H1 (cell line): Measurements from ENCODE around the gene LMBR1. TPM values are rescaled to one million over a fixed set of nuclear protein-coding genes. Genes with fewer than 3 reads are reported as not detected.

Source experiments
- CTCF ChIA-PET: fragments of 300-600 bp; sonication (Branson Sonifier 250); formaldehyde crosslinking; loops from one replicate; lab custom pipeline; 2021; ENCODE audit not compliant: partially characterized antibody; lab: Charles Lee
- POLR2A ChIA-PET: fragments of 300-600 bp; sonication (Branson Sonifier 250); formaldehyde crosslinking; loops from one replicate; lab custom pipeline; 2021; ENCODE audit warnings: inconsistent platforms; ENCODE audit not compliant: partially characterized antibody; lab: Charles Lee
- DNase-seq, 2 experiments: peaks; one replicate each; pipeline versions ENCODE4 v3.0.0 to v3.0.0-alpha.2; 2010 to 2022; ENCODE audit warnings: low spot score in 2 of 2, low read depth in 1 of 2, mixed read lengths in 1 of 2
- FAIRE-seq: peaks from 2 replicates; lab custom pipeline; 2011; peaks lifted over from hg19 to GRCh38; lab: Jason Lieb, UNC
- H2AFZ ChIP-seq: 2 replicates; pipeline ENCODE4 v1.8.1; 2012; ENCODE audit warnings: low read length, inconsistent platforms
- H2AK5ac ChIP-seq: 2 replicates; pipeline ENCODE4 v1.6.1; 2013; ENCODE audit warnings: low read depth, low read length
- H2BK120ac ChIP-seq: replicated peaks from 2 replicates; pipeline ENCODE3; 2013; ENCODE audit warnings: low read depth, low read length, inconsistent platforms
- H2BK12ac ChIP-seq: 2 replicates; pipeline ENCODE4 v1.6.1; 2013; ENCODE audit warnings: low read depth, low read length
- H2BK15ac ChIP-seq: 2 replicates; pipeline ENCODE4 v1.6.1; 2013; ENCODE audit warnings: low read length
- H2BK20ac ChIP-seq: 2 replicates; pipeline ENCODE4 v1.6.1; 2013; ENCODE audit warnings: low read length
- H2BK5ac ChIP-seq: 2 replicates; pipeline ENCODE4 v1.6.1; 2013; ENCODE audit warnings: low read depth, low read length
- H3K14ac ChIP-seq: 2 replicates; pipeline ENCODE4 v1.6.1; 2013; ENCODE audit warnings: inconsistent platforms; ENCODE audit not compliant: insufficient read length
- H3K18ac ChIP-seq: 2 replicates; pipeline ENCODE4 v1.6.1; 2013; ENCODE audit warnings: low read length; ENCODE audit errors: extremely low read depth
- H3K23ac ChIP-seq: 2 replicates; pipeline ENCODE4 v1.6.1; 2013; ENCODE audit warnings: inconsistent platforms; ENCODE audit not compliant: insufficient read length
- H3K23me2 ChIP-seq: 2 replicates; pipeline ENCODE4 v1.6.1; 2013; ENCODE audit warnings: low read depth, low read length
- H3K27ac ChIP-seq: 2 replicates; pipeline ENCODE4 v1.6.1; 2011; ENCODE audit warnings: low read depth, low read length, inconsistent platforms
- H3K27me3 ChIP-seq, 4 experiments: replicated peaks in 1 of 4; 1 replicate in 1 of 4; 2 replicates in 3 of 4; pipeline versions ENCODE4 v1.6.1 to v1.8.1; 2011 to 2013; ENCODE audit warnings: low read length in 3 of 4, mild to moderate bottlenecking in 3 of 4, inconsistent platforms in 2 of 4, mixed read lengths in 2 of 4, moderate library complexity in 1 of 4; ENCODE audit not compliant: control insufficient read depth in 3 of 4, insufficient read depth in 3 of 4; ENCODE audit errors: extremely low read depth in 1 of 4
- H3K36me3 ChIP-seq, 4 experiments: 2 replicates each; pipeline versions ENCODE4 v1.6.1 to v1.8.1; 2011 to 2013; ENCODE audit warnings: mild to moderate bottlenecking in 4 of 4, low read length in 3 of 4, moderate library complexity in 2 of 4, control low read depth in 1 of 4, inconsistent platforms in 1 of 4; ENCODE audit not compliant: insufficient read depth in 4 of 4, control insufficient read depth in 2 of 4
- H3K4ac ChIP-seq: replicated peaks from 2 replicates; pipeline ENCODE3; 2013; ENCODE audit warnings: low read length, low read depth, mixed read lengths, inconsistent platforms; ENCODE audit not compliant: insufficient read length
- H3K4me1 ChIP-seq, 4 experiments: replicated peaks in 1 of 4; 1 replicate in 1 of 4; 2 replicates in 3 of 4; pipeline versions ENCODE4 v1.6.1 to v1.8.1; 2011 to 2013; ENCODE audit warnings: low read length in 3 of 4, inconsistent platforms in 2 of 4, mixed read lengths in 1 of 4; ENCODE audit not compliant: insufficient read depth in 4 of 4, control insufficient read depth in 3 of 4
- H3K4me2 ChIP-seq, 2 experiments: 2 replicates each; pipeline versions ENCODE4 v1.6.1 to v1.8.1; 2011 to 2013; ENCODE audit warnings: low read depth in 2 of 2, low read length in 2 of 2, control low read depth in 1 of 2, inconsistent platforms in 1 of 2, mild to moderate bottlenecking in 1 of 2; ENCODE audit not compliant: insufficient read depth in 1 of 2
- H3K4me3 ChIP-seq, 4 experiments: fragments of 200-600, 300-600 bp in 1 of 4; sonication (generic), shearing (Covaris generic), sonication (Bioruptor Twin) in 1 of 4; 2 replicates each; pipeline versions ENCODE4 v1.5.1 to v1.8.1; 2011 to 2016; ENCODE audit warnings: low read length in 4 of 4, low read depth in 3 of 4, control low read depth in 2 of 4, inconsistent platforms in 2 of 4, mild to moderate bottlenecking in 2 of 4, mixed read lengths in 1 of 4, moderate library complexity in 1 of 4; ENCODE audit not compliant: insufficient read depth in 2 of 4; ENCODE audit errors: extremely low read depth in 1 of 4
- H3K56ac ChIP-seq: replicated peaks from 2 replicates; pipeline ENCODE3; 2013; ENCODE audit warnings: low read depth, mild to moderate bottlenecking, mixed read lengths, low read length, inconsistent platforms; ENCODE audit not compliant: insufficient read length
- H3K79me1 ChIP-seq: 2 replicates; pipeline ENCODE4 v1.6.1; 2013; ENCODE audit warnings: low read depth, low read length, control low read depth
- H3K79me2 ChIP-seq, 2 experiments: 2 replicates each; pipeline versions ENCODE4 v1.6.1 to v1.8.1; 2012 to 2013; ENCODE audit warnings: low read length in 2 of 2, mild to moderate bottlenecking in 2 of 2, inconsistent platforms in 1 of 2; ENCODE audit not compliant: insufficient read depth in 2 of 2, control insufficient read depth in 1 of 2
- H3K9ac ChIP-seq, 4 experiments: replicated peaks in 1 of 4; 1 replicate in 1 of 4; 2 replicates in 3 of 4; pipeline versions ENCODE4 v1.6.1 to v1.8.1; 2011 to 2013; ENCODE audit warnings: low read depth in 3 of 4, low read length in 3 of 4, control low read depth in 2 of 4, mild to moderate bottlenecking in 2 of 4, moderate library complexity in 2 of 4, inconsistent platforms in 1 of 4; ENCODE audit errors: extremely low read depth in 1 of 4
- H3K9me3 ChIP-seq, 2 experiments: 2 replicates each; pipeline versions ENCODE4 v1.6.1 to v1.8.1; 2012 to 2013; ENCODE audit warnings: mild to moderate bottlenecking in 2 of 2, moderate library complexity in 2 of 2, control low read depth in 1 of 2, inconsistent platforms in 1 of 2, low read depth in 1 of 2, low read length in 1 of 2, mixed read lengths in 1 of 2; ENCODE audit not compliant: insufficient read depth in 2 of 2
- H4K20me1 ChIP-seq, 2 experiments: replicated peaks in 1 of 2; 2 replicates each; pipeline versions ENCODE3 to v1.8.1; 2011 to 2013; ENCODE audit warnings: inconsistent platforms in 2 of 2, low read length in 2 of 2, mild to moderate bottlenecking in 1 of 2; ENCODE audit not compliant: insufficient read depth in 2 of 2, control insufficient read depth in 1 of 2
- H4K5ac ChIP-seq: 2 replicates; pipeline ENCODE4 v1.6.1; 2013; ENCODE audit warnings: low read length, low read depth, mixed read lengths, inconsistent platforms; ENCODE audit not compliant: insufficient read length
- H4K8ac ChIP-seq: 2 replicates; pipeline ENCODE4 v1.8.0; 2013; ENCODE audit warnings: mild to moderate bottlenecking, moderate library complexity, low read length, inconsistent platforms; ENCODE audit not compliant: insufficient read depth; ENCODE audit errors: extremely low read depth
- H4K91ac ChIP-seq: replicated peaks from 2 replicates; pipeline ENCODE3; 2013; ENCODE audit warnings: low read length, mixed read lengths, inconsistent platforms; ENCODE audit not compliant: insufficient read length
- BACH1 ChIP-seq: IDR thresholded peaks from 2 replicates; pipeline ENCODE4 v1.6.1; 2012; ENCODE audit warnings: low read length, improper control_type of control experiment
- BRCA1 ChIP-seq: IDR thresholded peaks from 2 replicates; pipeline ENCODE4 v1.6.1; 2012; ENCODE audit warnings: low read depth, low read length, improper control_type of control experiment
- CTCF ChIP-seq, 3 experiments: IDR thresholded peaks; 1 replicate in 2 of 3; 2 replicates in 1 of 3; pipeline versions ENCODE4 v1.5.1 to v1.6.1; 2011; ENCODE audit warnings: low read length in 3 of 3, mild to moderate bottlenecking in 3 of 3, inconsistent platforms in 2 of 3, low read depth in 1 of 3, moderate library complexity in 1 of 3; ENCODE audit not compliant: insufficient read depth in 1 of 3; ENCODE audit errors: control extremely low read depth in 1 of 3
- NANOG ChIP-seq: IDR thresholded peaks from 2 replicates; pipeline ENCODE4 v1.6.1; 2011; ENCODE audit warnings: low read length, low read depth, mild to moderate bottlenecking, inconsistent platforms; ENCODE audit not compliant: insufficient read depth, poor library complexity, severe bottlenecking
- SIN3A ChIP-seq, 2 experiments: IDR thresholded peaks in 1 of 2; conservative IDR thresholded peaks in 1 of 2; 2 replicates each; pipeline ENCODE4 v1.6.1; 2011 to 2012; ENCODE audit warnings: low read length in 2 of 2, improper control_type of control experiment in 1 of 2, low read depth in 1 of 2, mild to moderate bottlenecking in 1 of 2
- SP2 ChIP-seq: IDR thresholded peaks from 2 replicates; pipeline ENCODE4 v1.6.1; 2012; ENCODE audit warnings: mild to moderate bottlenecking, low read length, inconsistent platforms
- SP4 ChIP-seq: IDR thresholded peaks from 2 replicates; pipeline ENCODE4 v1.6.1; 2012; ENCODE audit warnings: low read length, inconsistent platforms
- USF2 ChIP-seq: IDR thresholded peaks from 2 replicates; pipeline ENCODE4 v1.6.1; 2011; ENCODE audit warnings: low read length, improper control_type of control experiment
- ZNF274 ChIP-seq: IDR thresholded peaks from 2 replicates; pipeline ENCODE4 v1.7.0; 2012; ENCODE audit warnings: low read length, borderline replicate concordance; ENCODE audit errors: extremely low read depth
- WGBS, 2 experiments: shearing (Covaris generic) in 1 of 2; methylation state at CpG; one replicate each; pipeline versions ENCODE4 v1.1.6 to v1.1.7; 2013 to 2015; ENCODE audit warnings: low lambda C conversion rate in 2 of 2, mixed read lengths in 2 of 2, inconsistent platforms in 1 of 2, low coverage in 1 of 2, missing lambda C conversion rate in 1 of 2; ENCODE audit not compliant: insufficient replicate concordance in 2 of 2, insufficient coverage in 1 of 2, insufficient read length in 1 of 2; ENCODE audit errors: extremely low coverage in 1 of 2, missing lambda C conversion rate in 1 of 2; 5-methylcytosine and 5-hydroxymethylcytosine counted together
- polyA plus RNA-seq, 7 experiments: library from polyadenylated mRNA; depleted of rRNA in 3 of 7; stranded (reverse) in 5 of 7; unstranded in 2 of 7; fragments of >200 nt in 5 of 7; fragments of 200-250 nt in 2 of 7; gene quantifications; 1 replicate in 5 of 7; 2 replicates in 1 of 7; 4 replicates in 1 of 7; pipeline versions ENCODE4 v1.2.1 to v1.2.3, GENCODE V29; 2011 to 2013; ENCODE audit warnings: missing spikeins in 2 of 7, mixed read lengths in 2 of 7
- total RNA-seq: library from RNA; stranded (reverse); fragmentation: NEBNext Ultra II Directional; extraction: Animal tissue kit (Norgen Biotek cat#: 25700); gene quantifications from 2 replicates; pipeline ENCODE4 v1.2.1, GENCODE V29; 2021

The LMBR1 gene
- total and polyA plus RNA-seq, 2 of the 8 experiments (the other 6 are each of a cell fraction or from before 2014, with no cell fraction given): 15.1 to 70.4 TPM

- Histone ChIP-seq H4K5ac (no peak overlapping the region), H3K79me1 (peaks cover 13% of the 10 kb centered on the region), H2BK120ac (no peak overlapping the region), H3K36me3 (peaks cover 0 to 3% (median 0%) of the 10 kb centered on the region in 4 experiments; a peak in 1 of 8 replicates), H2BK12ac (no peak overlapping the region), H3K4ac (no peak overlapping the region), H3K23me2 (no peaks in the 10 kb centered on the region), H2BK20ac (no peak overlapping the region), H2BK5ac (no peak overlapping the region), H3K79me2 (peaks cover 0 to 41% of the 10 kb centered on the region in 2 experiments; a peak in 3 of 4 replicates), H3K9ac (no peak overlapping the region), H3K27ac (no peak overlapping the region), H2BK15ac (no peak overlapping the region), H3K4me3 (no peak overlapping the region), H4K8ac (no peak overlapping the region), H3K56ac (no peak overlapping the region), H3K9me3 (no peaks in the 10 kb centered on the region), H3K23ac (no peak overlapping the region), H3K4me1 (no peaks in the 10 kb centered on the region; a peak in 1 of 7 replicates), H3K18ac (no peak overlapping the region), H4K91ac (no peak overlapping the region), H2AFZ (no peak overlapping the region), H4K20me1 (no peaks in the 10 kb centered on the region), H3K14ac (no peak overlapping the region), H2AK5ac (no peak overlapping the region), H3K4me2 (no peak overlapping the region), H3K27me3 (no peaks in the 10 kb centered on the region)
- CTCF ChIA-PET: no interaction called here
- FAIRE-seq: no peak
- WGBS, 2 experiments: 87% methylated on average over 5 of the region's 5 CpGs; no CpG with 5 or more reads in 1 of the 2 experiments
- no peak for DNase-seq
- POLR2A ChIA-PET: no interaction called here
- TF ChIP-seq ZNF274 (no peak), SIN3A (conservative IDR thresholded peaks at IDR 0.05 in 1 of 2, IDR thresholded peaks at IDR 0.05 in 1 of 2; ENCODE audit: low read depth in 1 of 2, low read length in 2 of 2) (no peak), NANOG (no peak), SP4 (no peak), SP2 (no peak), BACH1 (no peak), CTCF (IDR thresholded peaks at IDR 0.05; ENCODE audit: control extremely low read depth in 1 of 3, insufficient read depth in 1 of 3, low read depth in 1 of 3, low read length in 3 of 3) (no peak), BRCA1 (no peak), USF2 (no peak)
Observed at GRCh38 chr7:156840134-156840533, 52.8 kb downstream of the LMBR1 start.
